ENCODE measurements around the gene RIN3.

The RIN3 gene

DNA sequence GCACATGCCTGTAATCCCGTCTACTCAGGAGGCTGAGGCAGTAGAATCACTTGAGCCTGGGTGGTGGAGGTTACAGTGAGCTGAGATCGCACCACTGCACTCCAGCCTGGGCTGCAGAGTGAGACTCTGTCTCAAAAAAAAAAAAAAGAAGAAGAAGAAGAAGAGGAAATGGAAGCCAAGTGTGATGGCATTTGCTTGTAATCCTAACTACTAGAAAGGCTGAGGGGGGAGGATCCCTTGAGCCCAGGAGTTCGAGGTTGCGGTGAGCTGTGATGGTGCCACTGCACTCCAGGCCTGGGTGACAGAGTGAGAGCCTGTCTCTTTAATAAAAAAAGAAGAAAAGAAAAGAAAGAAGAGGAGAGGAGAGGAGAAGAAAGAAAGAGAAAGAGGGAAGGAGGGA is 182.8 kb downstream of the RIN3 start:
- DNase-seq, result no peak

GRCh38 chr14:92698393-92698792 is 184.8 kb downstream of the RIN3 start:
- DNase-seq, result peak; percentile 22

DNA sequence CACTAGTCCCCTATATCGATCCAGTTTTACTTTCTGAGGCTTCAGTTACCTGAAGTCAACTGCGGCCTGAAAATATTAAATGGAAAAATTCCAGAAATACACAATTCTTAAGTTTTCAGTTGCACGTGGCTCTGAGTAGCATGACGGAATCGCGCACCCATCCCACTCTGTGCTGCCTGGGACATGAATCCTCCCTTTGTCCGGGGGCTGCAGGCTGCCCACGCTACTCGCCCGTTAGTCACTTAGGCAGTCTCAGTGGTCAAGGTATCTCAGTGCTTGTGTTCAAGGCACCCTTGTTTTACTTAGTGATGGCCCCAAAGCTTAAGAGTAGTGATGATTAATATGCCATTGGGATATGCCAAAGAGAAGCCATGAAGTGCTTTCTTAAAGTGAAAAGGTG is 188.2 kb downstream of the RIN3 start:
- no peak for DNase-seq

GRCh38 chr14:92702441-92702918 is 188.9 kb downstream of the RIN3 start:
- no peak for DNase-seq

- DNase-seq, result no peak
These were observed 189.9 kb downstream of the RIN3 start for GRCh38 chr14:92703516-92703915.

- DNase-seq, result peak; percentile 20
These were observed 190.6 kb downstream of the RIN3 start for GRCh38 chr14:92704036-92704804.

DNA sequence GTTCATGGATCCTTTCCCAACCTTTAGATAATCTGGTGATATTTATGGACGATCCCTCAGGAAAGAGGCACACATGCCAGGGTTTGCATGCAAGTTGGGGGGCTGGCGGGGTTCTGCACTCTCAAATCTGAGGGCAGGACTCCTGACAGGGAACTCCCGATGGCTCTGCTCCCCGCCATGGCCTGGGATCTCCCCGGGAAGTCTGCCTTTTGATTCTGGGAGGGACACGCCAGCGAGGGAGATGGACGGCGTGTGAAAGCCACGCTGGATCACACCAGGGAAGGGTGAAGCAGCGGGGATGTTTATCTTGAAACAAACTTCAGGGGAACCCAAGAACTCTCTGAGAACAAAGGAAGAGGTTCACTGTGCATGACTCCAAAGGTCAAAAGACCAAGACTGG is 191.2 kb downstream of the RIN3 start:
- no peak for DNase-seq

GRCh38 chr14:92706386-92706785 is 192.8 kb downstream of the RIN3 start:
- no peak for DNase-seq

- DNase-seq, result no peak
These were observed 195.9 kb downstream of the RIN3 start for GRCh38 chr14:92709340-92710000.

- no peak for DNase-seq
These were observed 196.4 kb downstream of the RIN3 start for GRCh38 chr14:92710001-92710341.

- no peak for DNase-seq
These were observed 198.5 kb downstream of the RIN3 start for GRCh38 chr14:92711976-92712653.

GRCh38 chr14:92712654-92713051 is 199.1 kb downstream of the RIN3 start:
- DNase-seq, result no peak

- DNase-seq, result peak; percentile 77
These were observed 201.2 kb downstream of the RIN3 start for GRCh38 chr14:92714739-92715307.

DNA sequence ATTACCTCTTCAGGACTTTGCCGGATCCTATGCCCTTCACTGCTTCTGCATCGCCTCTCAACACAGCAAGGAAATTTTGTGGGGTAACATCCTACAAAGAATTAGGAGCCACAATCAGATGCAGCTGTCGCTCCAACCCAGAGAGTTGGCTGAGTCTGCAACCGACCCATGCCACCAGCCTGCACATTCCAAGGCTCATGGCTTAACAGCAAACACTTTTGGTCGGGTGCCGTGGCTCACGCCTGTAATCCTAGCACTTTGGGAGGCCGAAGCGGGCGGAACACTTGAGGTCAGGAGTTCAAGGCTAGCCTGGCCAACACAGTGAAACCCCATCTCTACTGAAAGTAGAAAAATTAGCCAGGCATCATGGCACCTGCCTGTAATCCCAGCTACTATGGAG is 202.6 kb downstream of the RIN3 start:
- DNase-seq, result no peak

- no peak for DNase-seq
These were observed 204.0 kb downstream of the RIN3 start for GRCh38 chr14:92717571-92718042.

GRCh38 chr14:92718664-92719063 is 205.1 kb downstream of the RIN3 start:
- DNase-seq, result no peak

DNA sequence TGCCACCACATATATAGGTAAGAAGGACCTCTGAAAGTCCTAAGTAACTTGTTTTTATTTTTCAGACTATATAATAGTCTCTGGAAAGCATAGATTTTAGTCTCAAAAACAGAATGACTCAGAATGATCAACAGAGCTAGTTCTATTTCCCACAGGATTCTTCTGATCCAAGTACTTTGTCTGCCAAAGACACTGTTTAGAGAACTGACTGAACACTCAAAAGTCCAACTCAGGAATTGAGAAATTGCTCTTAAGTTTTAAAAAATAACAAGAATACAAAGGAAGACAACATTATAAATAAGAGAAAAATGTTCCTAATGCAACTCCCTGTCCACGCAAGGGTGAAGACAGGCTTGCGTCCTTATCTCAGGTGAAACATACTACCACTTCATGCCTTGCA is 205.8 kb downstream of the RIN3 start:
- DNase-seq, result no peak

DNA sequence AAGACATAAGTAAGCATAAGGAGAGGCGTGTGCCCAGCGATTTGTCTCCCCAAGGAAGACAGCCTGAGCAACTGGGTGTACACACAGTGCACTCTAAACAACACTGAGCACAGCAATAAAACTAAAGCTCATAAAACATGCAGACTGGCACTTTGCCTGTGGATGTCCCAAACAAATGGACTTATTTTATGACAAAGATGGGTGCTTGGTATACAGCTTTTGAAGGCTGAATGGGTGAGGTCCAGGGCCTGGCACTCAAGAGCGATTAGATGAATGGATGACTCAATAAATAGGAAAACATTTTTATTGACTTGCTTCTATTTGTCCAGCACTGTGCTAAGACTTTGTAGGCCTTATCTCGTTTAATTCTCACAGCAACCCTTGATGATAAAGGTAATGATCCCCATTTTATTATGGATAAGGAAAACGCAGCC is 206.3 kb downstream of the RIN3 start:
- DNase-seq, result peak; percentile 29

DNA sequence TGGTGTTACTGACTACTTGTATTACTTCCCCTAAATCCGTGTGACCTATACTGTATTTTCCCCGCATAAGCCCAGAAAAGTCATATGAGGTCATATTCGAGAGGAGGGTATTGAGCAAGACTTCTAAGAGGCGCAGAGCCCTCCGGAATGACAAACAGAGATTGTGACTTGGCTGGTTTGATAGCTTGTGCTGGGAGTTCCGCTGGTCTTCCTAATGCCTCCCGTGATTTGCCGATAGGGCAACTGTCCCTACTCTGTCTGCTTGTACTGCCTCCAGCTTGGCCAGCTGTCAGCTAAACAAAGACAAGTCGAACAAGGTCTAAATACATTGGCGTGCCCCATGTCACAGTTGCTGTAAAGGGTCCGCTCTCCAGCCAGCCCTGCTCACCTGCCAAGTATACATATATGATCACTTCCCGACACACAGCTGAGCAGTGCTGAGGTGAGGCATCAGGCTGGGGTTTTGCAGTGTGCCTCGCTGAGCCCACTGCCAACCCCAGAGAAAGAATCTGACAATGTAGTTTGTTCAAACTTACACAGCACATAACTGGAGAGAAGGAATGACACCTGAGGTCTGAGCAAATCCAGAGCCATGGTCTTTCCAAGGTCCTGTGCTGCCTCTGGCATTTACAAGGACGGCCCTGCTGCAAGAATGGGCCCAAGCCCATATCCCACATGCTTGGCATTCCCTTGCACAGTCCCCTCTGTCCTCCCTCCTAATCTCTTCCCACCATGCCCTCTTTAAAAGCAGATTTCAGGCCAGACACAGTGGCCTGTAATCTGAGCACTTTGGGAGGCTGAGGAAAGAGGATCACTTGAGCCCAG is 211.1 kb downstream of the RIN3 start:
- DNase-seq, result no peak

DNA sequence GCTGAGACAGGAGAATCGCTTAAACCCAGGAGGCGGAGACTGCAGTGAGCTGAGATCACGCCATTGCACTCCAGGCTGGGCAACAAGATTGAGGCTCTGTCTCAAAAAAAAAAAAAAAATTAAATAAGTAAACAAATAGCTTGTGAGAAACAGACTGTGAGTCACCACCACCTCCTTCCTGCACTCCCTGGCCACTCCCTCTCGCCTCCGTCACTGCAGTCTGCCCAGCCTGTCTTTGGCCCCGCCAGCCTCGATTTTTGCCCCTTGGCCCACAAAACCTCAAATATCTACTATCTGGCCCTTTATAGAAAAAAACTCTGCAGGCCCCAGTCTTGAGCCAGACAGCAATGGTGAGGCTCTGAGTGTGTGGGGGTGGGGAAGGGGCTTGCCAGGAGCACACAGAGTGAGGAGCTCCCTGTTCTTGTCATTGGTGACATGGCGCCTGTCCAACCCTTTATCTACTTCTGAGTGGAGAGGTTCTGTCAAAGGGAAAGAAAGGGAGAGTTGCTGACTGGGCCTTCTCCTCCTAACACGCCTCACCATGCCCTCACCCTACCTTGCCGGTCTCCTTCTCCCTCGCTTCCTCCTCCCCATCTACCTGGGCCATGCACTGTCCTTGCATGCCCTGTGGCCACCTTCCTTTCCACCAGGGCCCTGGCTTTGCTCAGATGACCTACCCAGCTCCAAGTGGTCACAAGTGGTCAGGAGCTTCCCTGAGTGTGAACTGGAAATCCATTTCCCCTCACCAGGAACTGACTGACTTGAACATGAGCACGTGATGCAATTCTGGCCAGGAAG is 212.8 kb downstream of the RIN3 start:
- peak; percentile 9 for DNase-seq

GRCh38 chr14:92726933-92727262 is 213.3 kb downstream of the RIN3 start:
- no peak for DNase-seq

Measured in NCI-H69 (cell line).